K562 (cell line): Measurements from ENCODE around the gene GANAB. TPM values are rescaled to one million over a fixed set of nuclear protein-coding genes. Genes with fewer than 3 reads are reported as not detected.

ENCODE experiments used
- ATF3 ChIP-seq, 2 experiments: fragments of 450-650 bp in 1 of 2; sonication (generic) in 1 of 2; formaldehyde crosslinking in 1 of 2; IDR thresholded peaks in 1 of 2; conservative IDR thresholded peaks in 1 of 2; 2 replicates each; pipeline versions ENCODE4 v1.6.1 to v1.8.1; 2016 to 2023; ENCODE audit warnings: mild to moderate bottlenecking in 2 of 2, moderate library complexity in 2 of 2, inconsistent platforms in 1 of 2, missing genetic modification reagents in 1 of 2
- C11orf30 ChIP-seq: fragments of 450-650 bp; IDR thresholded peaks from 2 replicates; pipeline ENCODE4 v1.6.1; 2016; ENCODE audit warnings: low read depth, mild to moderate bottlenecking
- CCNT2 ChIP-seq: IDR thresholded peaks from 2 replicates; pipeline ENCODE4 v1.6.1; 2011; ENCODE audit warnings: borderline replicate concordance, low read depth, mild to moderate bottlenecking, moderate library complexity, mixed read lengths, low read length; ENCODE audit not compliant: insufficient read length; ENCODE audit errors: extremely low read depth
- CHCHD3 ChIP-seq: fragments of 250-450 bp; sonication (Bioruptor Pico); IDR thresholded peaks from 2 replicates; pipeline ENCODE4 v2.1.2; 2022; ENCODE audit warnings: mild to moderate bottlenecking
- CXXC5 ChIP-seq: fragments of 250-450 bp; sonication (Bioruptor Pico); IDR thresholded peaks from 2 replicates; pipeline ENCODE4 v1.8.0; 2022; ENCODE audit warnings: inconsistent platforms, mild to moderate bottlenecking, moderate library complexity
- HMG20A ChIP-seq: fragments of 450-650 bp; formaldehyde crosslinking; conservative IDR thresholded peaks from 2 replicates; pipeline ENCODE4 v1.4.0; 2020; ENCODE audit warnings: mild to moderate bottlenecking, mixed read lengths
- ILK ChIP-seq: fragments of 450-650 bp; IDR thresholded peaks from 2 replicates; pipeline ENCODE4 v1.6.1; 2016; ENCODE audit warnings: missing genetic modification characterization, low read depth, mild to moderate bottlenecking, missing compliant biosample characterization, moderate library complexity, borderline replicate concordance
- MECOM ChIP-seq: fragments of 250-450 bp; sonication (Bioruptor Pico); IDR thresholded peaks from 2 replicates; pipeline ENCODE4 v1.8.0; 2022; ENCODE audit warnings: inconsistent platforms
- NCOA1 ChIP-seq: fragments of 450-650 bp; IDR thresholded peaks from 2 replicates; pipeline ENCODE4 v1.6.1; 2016; ENCODE audit warnings: low read depth
- NUFIP1 ChIP-seq: fragments of 450-650 bp; IDR thresholded peaks from 2 replicates; pipeline ENCODE4 v1.6.1; 2018; ENCODE audit not compliant: partially characterized antibody
- RNF219 ChIP-seq: fragments of 250-450 bp; sonication (Bioruptor Pico); IDR thresholded peaks from 2 replicates; pipeline ENCODE4 v1.5.0; 2022; ENCODE audit warnings: mild to moderate bottlenecking
- SMAD4 ChIP-seq: fragments of 250-450 bp; sonication (Bioruptor Pico); conservative IDR thresholded peaks from 2 replicates; pipeline ENCODE4 v1.8.0; 2021; ENCODE audit warnings: inconsistent platforms, mild to moderate bottlenecking, moderate library complexity
- TCF15 ChIP-seq: fragments of 250-450 bp; sonication (Bioruptor Pico); IDR thresholded peaks from 2 replicates; pipeline ENCODE4 v1.8.0; 2022; ENCODE audit warnings: moderate library complexity, mild to moderate bottlenecking, inconsistent platforms
- ZBTB7A ChIP-seq: IDR thresholded peaks from 2 replicates; pipeline ENCODE4 v1.6.1; 2011; ENCODE audit warnings: low read depth, mild to moderate bottlenecking, low read length, moderate library complexity, borderline replicate concordance; ENCODE audit not compliant: control insufficient read depth
- ZNF232 ChIP-seq: sonication (generic); formaldehyde crosslinking; IDR thresholded peaks from 2 replicates; pipeline ENCODE4 v1.8.0; 2022; ENCODE audit warnings: mild to moderate bottlenecking, missing genetic modification reagents
- ZNF445 ChIP-seq: fragments of 250-450 bp; sonication (Bioruptor Pico); IDR thresholded peaks from 2 replicates; pipeline ENCODE4 v1.4.0; 2020; ENCODE audit warnings: low read depth, mild to moderate bottlenecking, moderate library complexity
- ZNF583 ChIP-seq: fragments of 250-450 bp; sonication (Bioruptor Pico); IDR thresholded peaks from 2 replicates; pipeline ENCODE4 v1.4.0; 2020
- ZNF717 ChIP-seq: fragments of 250-450 bp; sonication (Bioruptor Pico); IDR thresholded peaks from 2 replicates; pipeline ENCODE4 v1.5.0; 2021
- polyA plus RNA-seq, 8 experiments: library from polyadenylated mRNA; depleted of rRNA in 4 of 8; stranded (reverse) in 5 of 8; unstranded in 3 of 8; fragments of >200 nt; fragmentation: Nextera tagmentation in 2 of 8; fragmentation: Illumina TruSeq in 1 of 8; extraction: Ambion mirVana in 2 of 8; extraction: Trizol in 1 of 8; gene quantifications; 2 replicates each; pipeline versions ENCODE4 v1.2.1 to v1.2.3, GENCODE V29; 2011 to 2014; ENCODE audit warnings: inconsistent platforms in 1 of 8, missing spikeins in 1 of 8
- total RNA-seq, 7 experiments: library from RNA; depleted of rRNA in 6 of 7; stranded (reverse); fragments of >200 nt in 6 of 7; fragmentation: Illumina TruSeq in 2 of 7; extraction: Trizol in 2 of 7; gene quantifications; 2 replicates each; pipeline versions ENCODE4 v1.2.1 to v1.2.3, GENCODE V29; 2011 to 2021; ENCODE audit warnings: low replicate concordance in 1 of 7
- TF ChIP-seq, protein P1 (sequence below), 2 experiments: fragments of 450-650 bp in 1 of 2; IDR thresholded peaks; 2 replicates each; pipeline ENCODE4 v1.6.1; 2011 to 2017; ENCODE audit warnings: low read depth in 2 of 2, antibody characterized with exemption in 1 of 2, borderline replicate concordance in 1 of 2, low read length in 1 of 2, mild to moderate bottlenecking in 1 of 2, mixed read lengths in 1 of 2; ENCODE audit not compliant: control insufficient read depth in 1 of 2
- TF ChIP-seq, protein P2 (sequence below): fragments of 450-650 bp; formaldehyde crosslinking; IDR thresholded peaks from 2 replicates; pipeline ENCODE4 v1.4.0; 2020; ENCODE audit warnings: mild to moderate bottlenecking, mixed read lengths

GANAB gene
- total and polyA plus RNA-seq, 9 of the 15 experiments (the other 6 are each of a cell fraction or from before 2014, with no cell fraction given) = 6.5 to 284 (median 161) TPM

- TF ChIP-seq RNF219 (CRISPR knock-in tag) (no peak), ZNF232 (CRISPR knock-in tag) (no peak), HMG20A (CRISPR knock-in tag) (no peak), SMAD4 (no peak), NCOA1 (no peak), CXXC5 (CRISPR knock-in tag) (no peak), NUFIP1 (no peak), ZNF445 (CRISPR knock-in tag) (no peak), CHCHD3 (CRISPR knock-in tag) (no peak), ZNF717 (CRISPR knock-in tag) (no peak), C11orf30 (peak; percentile 83), TCF15 (CRISPR knock-in tag) (no peak), ZNF583 (CRISPR knock-in tag) (no peak), ATF3 (IDR thresholded peaks at IDR 0.05) (peak; percentile 41; the same call in 1 of the 2 replicates), ATF3 (CRISPR knock-in tag; conservative IDR thresholded peaks at IDR 0.05) (no peak), ZBTB7A (0 out of 2 replicates have a peak, but pooled peaks have one; percentile 15), MECOM (no peak), ILK (no peak), CCNT2 (no peak)
- TF ChIP-seq, protein P1, sequence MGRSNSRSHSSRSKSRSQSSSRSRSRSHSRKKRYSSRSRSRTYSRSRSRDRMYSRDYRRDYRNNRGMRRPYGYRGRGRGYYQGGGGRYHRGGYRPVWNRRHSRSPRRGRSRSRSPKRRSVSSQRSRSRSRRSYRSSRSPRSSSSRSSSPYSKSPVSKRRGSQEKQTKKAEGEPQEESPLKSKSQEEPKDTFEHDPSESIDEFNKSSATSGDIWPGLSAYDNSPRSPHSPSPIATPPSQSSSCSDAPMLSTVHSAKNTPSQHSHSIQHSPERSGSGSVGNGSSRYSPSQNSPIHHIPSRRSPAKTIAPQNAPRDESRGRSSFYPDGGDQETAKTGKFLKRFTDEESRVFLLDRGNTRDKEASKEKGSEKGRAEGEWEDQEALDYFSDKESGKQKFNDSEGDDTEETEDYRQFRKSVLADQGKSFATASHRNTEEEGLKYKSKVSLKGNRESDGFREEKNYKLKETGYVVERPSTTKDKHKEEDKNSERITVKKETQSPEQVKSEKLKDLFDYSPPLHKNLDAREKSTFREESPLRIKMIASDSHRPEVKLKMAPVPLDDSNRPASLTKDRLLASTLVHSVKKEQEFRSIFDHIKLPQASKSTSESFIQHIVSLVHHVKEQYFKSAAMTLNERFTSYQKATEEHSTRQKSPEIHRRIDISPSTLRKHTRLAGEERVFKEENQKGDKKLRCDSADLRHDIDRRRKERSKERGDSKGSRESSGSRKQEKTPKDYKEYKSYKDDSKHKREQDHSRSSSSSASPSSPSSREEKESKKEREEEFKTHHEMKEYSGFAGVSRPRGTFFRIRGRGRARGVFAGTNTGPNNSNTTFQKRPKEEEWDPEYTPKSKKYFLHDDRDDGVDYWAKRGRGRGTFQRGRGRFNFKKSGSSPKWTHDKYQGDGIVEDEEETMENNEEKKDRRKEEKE (IDR thresholded peaks at IDR 0.05; ENCODE audit: borderline replicate concordance in 1 of 2, control insufficient read depth in 1 of 2, low read depth in 2 of 2, low read length in 1 of 2) = no peak
- TF ChIP-seq, protein P2, sequence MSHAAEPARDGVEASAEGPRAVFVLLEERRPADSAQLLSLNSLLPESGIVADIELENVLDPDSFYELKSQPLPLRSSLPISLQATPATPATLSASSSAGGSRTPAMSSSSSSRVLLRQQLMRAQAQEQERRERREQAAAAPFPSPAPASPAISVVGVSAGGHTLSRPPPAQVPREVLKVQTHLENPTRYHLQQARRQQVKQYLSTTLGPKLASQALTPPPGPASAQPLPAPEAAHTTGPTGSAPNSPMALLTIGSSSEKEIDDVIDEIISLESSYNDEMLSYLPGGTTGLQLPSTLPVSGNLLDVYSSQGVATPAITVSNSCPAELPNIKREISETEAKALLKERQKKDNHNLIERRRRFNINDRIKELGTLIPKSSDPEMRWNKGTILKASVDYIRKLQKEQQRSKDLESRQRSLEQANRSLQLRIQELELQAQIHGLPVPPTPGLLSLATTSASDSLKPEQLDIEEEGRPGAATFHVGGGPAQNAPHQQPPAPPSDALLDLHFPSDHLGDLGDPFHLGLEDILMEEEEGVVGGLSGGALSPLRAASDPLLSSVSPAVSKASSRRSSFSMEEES (CRISPR knock-in tag) = no peak
These were observed 32.1 kb downstream of the GANAB start (continued) for GRCh38 chr11:62614275-62614674.
